GM12873 (cell line): Measurements from ENCODE around the gene SP4.

ENCODE experiments used
- CTCF ChIP-seq: IDR thresholded peaks from 2 replicates; pipeline ENCODE4 v1.5.1; 2012; ENCODE audit warnings: low read depth, mild to moderate bottlenecking, moderate library complexity, low read length, control low read depth; ENCODE audit not compliant: insufficient read depth; ENCODE audit errors: missing control alignments

Gene SP4

GRCh38 chr7:21412410-21412851 is 15.5 kb upstream of the SP4 start:
- no peak for TF ChIP-seq CTCF

- no peak for TF ChIP-seq CTCF
These were observed 14.9 kb upstream of the SP4 start for GRCh38 chr7:21412957-21413356.

- TF ChIP-seq CTCF = no peak
These were observed 14.4 kb upstream of the SP4 start for GRCh38 chr7:21413502-21413901.

- TF ChIP-seq CTCF = no peak
These were observed 13.0 kb upstream of the SP4 start for GRCh38 chr7:21414795-21415393.

- no peak for TF ChIP-seq CTCF
These were observed 10.2 kb upstream of the SP4 start for GRCh38 chr7:21417647-21418046.

- no peak for TF ChIP-seq CTCF
These were observed 5.1 kb upstream of the SP4 start for GRCh38 chr7:21422751-21423150.

GRCh38 chr7:21425290-21425689 is 2.6 kb upstream of the SP4 start:
- no peak for TF ChIP-seq CTCF
